Endothelial cell of umbilical vein (primary cell): Measurements from ENCODE around the gene AMZ1. TPM values are rescaled to one million over a fixed set of nuclear protein-coding genes. Genes with fewer than 3 reads are reported as not detected.

Source experiments
- BruUV-seq: library from RNA; stranded (reverse); fragments of 400-500 nt; replicated peaks from 2 replicates; lab custom pipeline; 2021; lab: Mats Ljungman, UMichigan
- CTCF ChIA-PET: fragments of 300-600, 350-600 bp; sonication (Branson Sonifier 250); formaldehyde crosslinking; loops from one replicate; lab custom pipeline; 2021; ENCODE audit warnings: antibody characterized with exemption, inconsistent platforms; lab: Charles Lee
- POLR2A ChIA-PET: fragments of 300-600, 350-600 bp; sonication (Branson Sonifier 250); formaldehyde crosslinking; loops from one replicate; lab custom pipeline; 2021; ENCODE audit warnings: antibody characterized with exemption, inconsistent platforms; lab: Charles Lee
- DNase-seq: peaks from one replicate; pipeline ENCODE4 v3.0.0-alpha.2; 2011; ENCODE audit warnings: low read depth, low spot score
- FAIRE-seq: peaks from 2 replicates; lab custom pipeline; 2011; peaks lifted over from hg19 to GRCh38; lab: Jason Lieb, UNC
- H2AFZ ChIP-seq: 2 replicates; pipeline ENCODE4 v1.6.0; 2012; ENCODE audit warnings: low read depth, low read length, control low read depth, inconsistent platforms
- H3K27ac ChIP-seq: 2 replicates; pipeline ENCODE4 v1.5.1; 2011; ENCODE audit warnings: low read depth, mild to moderate bottlenecking, control low read depth, low read length, moderate library complexity; ENCODE audit not compliant: insufficient read depth
- H3K27me3 ChIP-seq, 2 experiments: 2 replicates each; pipeline versions ENCODE4 v1.6.0 to v1.6.1; 2011; ENCODE audit warnings: low read length in 2 of 2, mixed read lengths in 1 of 2; ENCODE audit not compliant: control insufficient read depth in 2 of 2, insufficient read depth in 2 of 2
- H3K36me3 ChIP-seq, 2 experiments: 2 replicates in 1 of 2; 3 replicates in 1 of 2; pipeline ENCODE4 v1.5.1; 2011; ENCODE audit warnings: low read length in 2 of 2, mild to moderate bottlenecking in 1 of 2, moderate library complexity in 1 of 2; ENCODE audit not compliant: control insufficient read depth in 2 of 2, insufficient read depth in 2 of 2; ENCODE audit errors: extremely low read depth in 1 of 2
- H3K4me1 ChIP-seq: 3 replicates; pipeline ENCODE4 v1.5.1; 2011; ENCODE audit warnings: mild to moderate bottlenecking, low read length; ENCODE audit not compliant: control insufficient read depth, insufficient read depth; ENCODE audit errors: extremely low read depth
- H3K4me2 ChIP-seq: 2 replicates; pipeline ENCODE4 v1.6.1; 2011; ENCODE audit warnings: low read length, control low read depth, mixed read lengths; ENCODE audit not compliant: insufficient read depth
- H3K4me3 ChIP-seq, 3 experiments: fragments of 200-600 bp in 1 of 3; sonication (generic), shearing (Covaris generic) in 1 of 3; replicated peaks in 1 of 3; 2 replicates each; pipeline ENCODE4 v1.5.1; 2011 to 2016; ENCODE audit warnings: control low read depth in 3 of 3, low read length in 3 of 3, mild to moderate bottlenecking in 2 of 3, inconsistent platforms in 1 of 3, low read depth in 1 of 3, moderate library complexity in 1 of 3; ENCODE audit not compliant: insufficient read depth in 1 of 3
- H3K79me2 ChIP-seq: 2 replicates; pipeline ENCODE4 v1.6.0; 2012; ENCODE audit warnings: low read length, inconsistent platforms; ENCODE audit not compliant: control insufficient read depth, insufficient read depth
- H3K9ac ChIP-seq: replicated peaks from 2 replicates; pipeline ENCODE3; 2011; ENCODE audit warnings: low read length, control low read depth; ENCODE audit not compliant: insufficient read depth; ENCODE audit errors: extremely low read depth
- H3K9me1 ChIP-seq: replicated peaks from 3 replicates; pipeline ENCODE4 v1.6.0; 2011; ENCODE audit warnings: mild to moderate bottlenecking, low read length; ENCODE audit not compliant: control insufficient read depth, insufficient read depth; ENCODE audit errors: extremely low read depth
- H3K9me3 ChIP-seq: replicated peaks from 2 replicates; pipeline ENCODE4 v1.5.1; 2012; ENCODE audit warnings: low read length, inconsistent platforms; ENCODE audit not compliant: control insufficient read depth, insufficient read depth
- H4K20me1 ChIP-seq: replicated peaks from 2 replicates; pipeline ENCODE3; 2011; ENCODE audit warnings: mild to moderate bottlenecking, low read length; ENCODE audit not compliant: control insufficient read depth, insufficient read depth; ENCODE audit errors: extremely low read depth
- CTCF ChIP-seq, 2 donors: IDR thresholded peaks; 1 replicate in 1 of 2; 2 replicates in 1 of 2; pipeline ENCODE4 v1.5.1; 2011; ENCODE audit warnings: low read length in 2 of 2, mild to moderate bottlenecking in 2 of 2, moderate library complexity in 2 of 2, control low read depth in 1 of 2, inconsistent platforms in 1 of 2, low read depth in 1 of 2; ENCODE audit not compliant: insufficient read depth in 1 of 2; ENCODE audit errors: extremely low read depth in 1 of 2
- FOS ChIP-seq: IDR thresholded peaks from 2 replicates; pipeline ENCODE4 v1.6.1; 2011; ENCODE audit warnings: mild to moderate bottlenecking, low read length, moderate library complexity, borderline replicate concordance; ENCODE audit not compliant: insufficient read depth
- GATA2 ChIP-seq: IDR thresholded peaks from 2 replicates; pipeline ENCODE4 v1.7.0; 2011; ENCODE audit warnings: low read depth, mild to moderate bottlenecking, moderate library complexity, mixed read lengths, low read length; ENCODE audit not compliant: insufficient read length, insufficient read depth
- MYC ChIP-seq: IDR thresholded peaks from one replicate; pipeline ENCODE4 v1.6.1; 2011; ENCODE audit warnings: mild to moderate bottlenecking, low read depth, low read length
- dilution Hi-C: fragments of 300-500 bp; cut with MboI; formaldehyde crosslinking; loops from one replicate; pipeline ENCODE4 v1.15.0; 2019; ENCODE audit warnings: low sequenced_read_pairs; ENCODE audit not compliant: extremely low pct_ligation_motif_present
- intact Hi-C: fragments of 100-400 bp; cut with micrococcal nuclease; formaldehyde crosslinking; loops from one replicate; pipeline ENCODE4 v1.10.0; 2022
- polyA plus RNA-seq, 4 experiments: library from polyadenylated mRNA; depleted of rRNA in 3 of 4; stranded (reverse) in 3 of 4; unstranded in 1 of 4; fragments of >200 nt; gene quantifications; 2 replicates each; pipeline versions ENCODE4 v1.2.1 to v1.2.3, GENCODE V29; 2011 to 2012; ENCODE audit warnings: missing spikeins in 1 of 4
- total RNA-seq: library from RNA; stranded (reverse); gene quantifications from 2 replicates; pipeline ENCODE4 v1.2.3, GENCODE V29; 2021
- TF ChIP-seq, protein P1 (sequence below): IDR thresholded peaks from 2 replicates; pipeline ENCODE4 v1.6.1; 2011; ENCODE audit not compliant: insufficient read depth, insufficient read length

Gene AMZ1
- total and polyA plus RNA-seq, 2 donors (not counting 3 experiments of a cell fraction or from before 2014, with no cell fraction given) = not detected

- peaks cover 9 to 17% of the 10 kb centered on the region in 2 experiments for H3K36me3 ChIP-seq
- BruUV-seq = no TSS peak
- DNase-seq = peak; percentile 43
- H4K20me1 ChIP-seq = no peaks in the 10 kb centered on the region
- intact Hi-C loops (loop anchor here (5.0 kb wide), 2 partner anchors 71 to 121 kb away; no protein-coding TSS in a partner anchor), dilution Hi-C loops (no loop called here)
- H2AFZ ChIP-seq = no peak overlapping the region
- TF ChIP-seq CTCF (IDR thresholded peaks at IDR 0.05; ENCODE audit: extremely low read depth in 1 of 2, insufficient read depth in 1 of 2, low read depth in 1 of 2, low read length in 2 of 2) = peak; percentile 57 to 65
- TF ChIP-seq GATA2 = peak; percentile 20
- TF ChIP-seq MYC = no peak
- TF ChIP-seq, protein P1, sequence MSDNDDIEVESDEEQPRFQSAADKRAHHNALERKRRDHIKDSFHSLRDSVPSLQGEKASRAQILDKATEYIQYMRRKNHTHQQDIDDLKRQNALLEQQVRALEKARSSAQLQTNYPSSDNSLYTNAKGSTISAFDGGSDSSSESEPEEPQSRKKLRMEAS = no peak
- no peak for TF ChIP-seq FOS
- no peak overlapping the region for H3K4me3 ChIP-seq
- H3K4me2 ChIP-seq = no peak overlapping the region
- peak overlapping the region; percentile 60 for H3K27ac ChIP-seq
- no peak overlapping the region for H3K9ac ChIP-seq
- peaks cover 63% of the 10 kb centered on the region for H3K79me2 ChIP-seq
- H3K9me3 ChIP-seq = no peaks in the 10 kb centered on the region
- POLR2A ChIA-PET = no interaction called here
- CTCF ChIA-PET = interaction anchor here (0.7 to 5.4 kb wide), 10 partner anchors 16 to 76 kb away, joined by 3 to 55 read pairs (median 4); no protein-coding TSS in a partner anchor
- peaks cover 41% of the 10 kb centered on the region for H3K4me1 ChIP-seq
- no peaks in the 10 kb centered on the region for H3K9me1 ChIP-seq
- FAIRE-seq = peak; percentile 40
- H3K27me3 ChIP-seq = no peaks in the 10 kb centered on the region
Measured at GRCh38 chr7:2643386-2644219, 44.4 kb upstream of the AMZ1 start.
